Measurements from ENCODE around the gene FBXO47. TPM values are rescaled to one million over a fixed set of nuclear protein-coding genes. Genes with fewer than 3 reads are reported as not detected.

The FBXO47 gene
- total RNA-seq, 1 donor from 2014 or later, result not detected

DNA sequence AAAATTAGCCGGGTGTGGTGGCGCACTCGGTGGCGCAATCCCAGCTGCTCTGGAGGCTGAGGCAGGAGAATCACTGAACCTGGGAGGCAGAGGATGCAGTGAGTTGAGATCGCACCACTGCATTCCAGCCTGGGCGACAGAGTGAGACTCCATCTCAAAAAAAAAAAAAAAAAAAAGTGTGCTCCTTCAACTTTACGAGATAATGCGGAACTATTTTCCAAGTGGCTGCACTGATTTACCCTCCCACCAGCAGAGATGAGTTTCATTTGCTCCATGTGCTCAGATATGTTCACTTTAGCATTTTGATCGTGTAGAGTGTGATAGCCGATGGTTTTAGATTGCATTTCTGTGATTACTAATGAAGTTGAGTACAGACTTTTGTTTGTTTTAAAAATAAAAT lies 61.8 kb downstream of the FBXO47 start:
- no peak for DNase-seq (ENCODE audit: low read depth in 2 of 2)

DNA sequence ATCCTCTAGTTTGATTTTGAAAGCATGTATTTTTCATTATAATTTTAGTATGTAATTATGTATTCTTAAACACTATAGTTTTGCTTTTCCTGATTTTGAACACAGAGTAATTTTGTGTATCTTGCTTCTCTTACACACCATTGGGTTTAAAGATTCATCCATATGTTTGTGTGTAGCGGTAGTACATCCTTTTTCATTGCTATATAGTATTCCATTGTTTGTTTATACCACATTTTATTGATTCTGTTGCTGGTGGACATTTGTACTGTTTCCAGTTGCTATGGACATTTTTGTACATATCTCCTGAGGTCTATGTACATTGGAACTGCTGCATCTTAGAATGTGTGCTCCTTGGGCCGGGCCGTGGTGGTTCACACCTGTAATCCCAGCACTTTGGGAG lies 62.3 kb downstream of the FBXO47 start:
- no peak for DNase-seq (ENCODE audit: low read depth in 2 of 2)

DNA sequence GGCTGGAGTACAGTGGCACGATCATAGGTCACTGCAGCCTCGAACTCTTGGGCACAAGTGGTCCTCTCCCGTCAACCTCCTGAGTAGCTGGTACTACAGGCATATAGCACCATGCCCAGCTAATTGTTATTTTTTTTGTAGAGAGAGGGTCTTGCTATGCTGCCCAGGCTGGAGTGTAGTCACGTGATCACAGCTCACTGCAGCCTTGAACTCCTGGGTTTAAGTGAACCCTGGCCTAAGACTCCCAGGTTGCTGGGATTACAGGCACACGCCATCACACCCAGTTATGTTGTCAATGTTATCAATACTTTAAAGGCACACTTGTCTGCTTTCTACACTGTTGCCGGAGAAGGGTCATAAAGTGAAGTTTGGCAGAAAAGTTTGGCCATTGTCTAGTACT lies 63.8 kb downstream of the FBXO47 start:
- no peak for DNase-seq (ENCODE audit: low read depth in 2 of 2)

DNA sequence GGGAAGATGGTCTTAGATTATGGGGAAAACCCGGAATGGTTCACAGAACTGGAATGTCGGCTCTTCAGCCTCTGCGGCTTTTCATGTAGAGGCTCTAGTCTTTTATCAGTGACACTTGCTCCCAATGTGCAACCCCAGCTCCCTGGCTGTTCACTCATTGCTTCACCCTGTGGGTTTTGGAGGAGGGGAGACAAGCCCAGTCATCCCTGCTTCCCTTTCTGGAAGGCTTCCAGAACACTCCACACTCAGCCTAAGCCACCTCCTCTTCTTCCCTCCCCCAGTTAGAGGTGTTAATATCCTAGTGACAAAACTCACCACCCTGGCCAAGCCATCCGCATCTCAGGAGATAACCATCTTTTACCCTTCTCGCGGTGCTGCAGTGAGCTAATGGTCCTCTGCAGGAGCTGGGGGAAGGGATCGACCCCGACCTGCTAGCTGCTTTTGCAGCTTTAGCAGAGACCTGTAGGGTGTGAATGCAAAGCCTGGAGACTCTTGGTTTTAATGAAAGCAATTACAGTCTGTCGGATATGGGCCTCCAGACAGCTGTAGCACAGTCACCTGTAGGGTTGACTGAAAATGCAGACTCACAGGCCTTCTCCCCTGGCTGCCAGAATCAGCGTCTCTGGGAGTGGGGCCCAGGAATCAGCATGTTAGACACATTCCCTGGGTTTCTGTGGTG lies 66.1 kb downstream of the FBXO47 start:
- peak; percentile 54 to 89 for DNase-seq (ENCODE audit: low read depth in 2 of 2)

DNA sequence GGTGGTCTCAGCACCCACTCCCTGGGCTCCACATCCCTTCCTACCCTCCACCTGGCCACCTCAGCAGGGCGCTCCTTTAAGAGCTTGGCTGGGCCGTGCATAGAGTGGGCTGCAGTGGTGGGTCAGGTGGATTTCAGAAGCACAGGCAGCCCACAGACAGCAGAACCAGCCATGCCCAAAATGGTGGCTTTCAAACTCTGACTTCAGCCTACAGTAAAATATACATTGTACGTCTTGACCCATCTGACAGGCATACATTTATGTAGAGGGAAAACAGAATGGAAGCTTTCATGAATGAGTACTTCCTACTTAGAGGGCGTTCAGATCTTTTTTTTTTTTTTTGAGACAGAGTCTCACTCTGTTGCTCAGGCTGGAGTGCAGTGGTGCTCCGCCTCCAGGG lies 67.8 kb downstream of the FBXO47 start:
- DNase-seq (ENCODE audit: low read depth in 2 of 2), result no peak

DNA sequence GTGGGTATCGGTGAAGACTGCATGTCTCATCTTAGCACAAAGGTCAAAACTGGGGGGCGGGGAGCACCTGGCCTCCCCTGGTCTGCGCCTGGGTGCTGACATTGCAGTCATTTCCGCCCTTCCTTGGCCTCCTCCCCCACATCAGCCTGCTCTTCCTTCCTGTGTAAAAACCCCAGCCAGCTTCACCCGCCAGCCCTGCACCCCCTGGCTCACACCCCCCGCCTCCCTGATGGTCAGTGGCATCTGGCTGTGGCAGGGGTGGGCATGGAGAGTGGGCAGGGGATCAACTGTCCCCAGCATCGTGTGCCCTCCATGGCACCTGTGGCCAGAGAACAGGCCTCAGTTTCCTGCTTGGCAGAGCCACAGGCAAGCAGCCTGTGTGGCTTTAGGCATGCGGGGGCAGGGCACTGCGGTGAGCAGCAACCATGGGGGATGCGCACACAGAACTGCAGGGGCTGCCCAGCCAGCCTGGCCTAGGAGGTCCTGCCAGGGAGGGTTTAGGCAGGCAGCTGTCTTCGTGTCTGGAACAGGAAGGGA lies 68.3 kb downstream of the FBXO47 start:
- DNase-seq (ENCODE audit: low read depth in 2 of 2), result peak; percentile 63 to 76

DNA sequence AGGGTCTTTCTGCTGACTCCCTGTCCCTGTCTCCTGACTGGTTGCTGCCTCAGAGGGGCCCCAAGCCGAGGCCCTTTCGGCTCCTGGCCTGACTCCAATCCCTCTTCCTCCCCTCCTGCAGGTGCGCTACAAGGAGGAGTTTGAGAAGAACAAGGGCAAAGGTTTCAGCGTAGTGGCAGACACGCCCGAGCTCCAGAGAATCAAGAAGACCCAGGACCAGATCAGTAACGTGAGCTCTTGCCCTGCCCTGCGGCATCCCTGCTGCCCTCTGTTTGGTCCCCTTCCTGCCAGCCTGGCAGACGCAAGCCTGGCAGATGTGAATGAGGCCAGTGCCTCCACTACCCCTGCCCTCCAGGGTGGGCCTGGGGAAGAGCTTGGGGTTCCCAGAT lies 68.9 kb downstream of the FBXO47 start:
- DNase-seq (ENCODE audit: low read depth in 2 of 2), result no peak

DNA sequence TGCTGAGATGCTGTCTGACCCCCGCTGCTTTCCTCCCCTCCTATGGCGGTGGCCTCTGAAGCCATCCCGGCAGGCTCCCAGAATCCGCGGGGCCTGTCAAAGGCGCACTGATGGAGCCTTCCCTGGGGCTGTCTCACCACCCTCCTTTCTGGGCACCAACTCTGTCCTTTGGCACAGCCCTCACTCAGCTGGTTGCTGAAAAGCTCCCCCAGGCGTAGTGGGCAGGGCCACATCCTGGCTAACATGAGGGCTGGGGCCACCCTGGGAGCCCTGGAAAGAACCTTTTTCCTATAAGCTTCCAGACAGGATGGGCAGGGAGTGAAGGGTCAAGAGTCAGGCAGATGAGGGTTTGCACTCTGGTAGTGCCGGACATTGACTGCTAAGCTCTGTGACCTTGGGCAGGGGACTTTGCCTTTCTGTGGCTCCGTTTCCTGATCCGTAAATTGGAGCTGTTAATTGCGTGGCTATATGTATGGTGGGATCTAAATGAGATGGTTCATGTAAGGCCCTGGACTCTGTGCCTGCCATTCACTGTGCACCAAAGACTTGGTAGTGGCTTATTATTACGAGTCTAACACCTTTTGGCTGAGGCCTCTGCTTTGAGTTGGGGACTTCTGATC lies 69.4 kb downstream of the FBXO47 start:
- DNase-seq (ENCODE audit: low read depth in 2 of 2), result peak; percentile 41 to 84

DNA sequence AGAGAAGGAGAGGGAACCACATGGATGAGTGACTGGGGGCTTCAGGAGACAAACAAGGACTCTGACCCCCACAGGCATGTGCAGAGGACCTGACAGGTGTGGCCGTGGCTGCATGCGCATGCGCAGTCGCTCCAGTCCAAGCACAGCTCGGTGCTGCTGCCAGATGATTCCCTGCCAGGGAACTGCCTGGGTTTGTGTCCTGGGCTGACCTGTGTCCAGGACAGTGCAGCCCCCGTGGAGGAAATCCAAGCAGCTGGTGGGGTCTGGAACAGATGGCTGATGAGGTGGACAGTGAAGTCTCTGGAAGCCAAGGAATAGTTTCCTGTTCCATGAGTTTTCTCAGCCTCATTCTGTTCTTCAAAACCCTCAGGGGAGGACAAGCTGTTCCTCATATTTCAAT lies 70.0 kb downstream of the FBXO47 start:
- DNase-seq (ENCODE audit: low read depth in 2 of 2), result peak in 1 of 2 donors; percentile 84

DNA sequence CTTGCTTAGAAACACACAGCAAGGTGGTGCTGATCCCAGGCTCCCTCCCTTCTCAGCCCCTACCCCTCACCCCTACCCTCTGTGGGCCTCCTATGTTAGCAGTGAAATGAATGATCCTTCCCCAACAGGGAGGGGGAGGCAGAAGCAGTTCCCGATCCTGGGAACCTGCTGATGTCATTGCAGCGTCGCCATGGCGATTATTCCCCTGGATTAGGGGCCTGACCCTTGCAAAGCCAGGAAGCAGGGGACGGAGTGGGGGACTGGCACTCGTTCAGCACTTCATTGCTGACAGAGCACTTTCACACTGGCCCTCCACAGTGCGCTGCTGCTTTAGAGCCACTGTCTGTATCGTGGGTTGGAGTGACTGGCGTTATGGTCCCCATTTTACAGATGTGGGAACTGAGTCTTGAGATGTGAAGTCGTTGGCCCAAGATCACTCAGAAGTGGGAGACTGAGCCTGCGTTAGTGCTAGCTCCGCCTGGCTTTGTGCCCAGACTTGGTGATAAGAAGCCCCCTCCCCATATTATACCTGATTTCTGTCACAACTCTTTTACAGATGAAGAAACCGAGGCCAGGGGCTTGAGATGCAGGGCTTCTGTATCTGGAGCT lies 70.8 kb downstream of the FBXO47 start:
- peak; percentile 48 to 94 for DNase-seq (ENCODE audit: low read depth in 2 of 2)

DNA sequence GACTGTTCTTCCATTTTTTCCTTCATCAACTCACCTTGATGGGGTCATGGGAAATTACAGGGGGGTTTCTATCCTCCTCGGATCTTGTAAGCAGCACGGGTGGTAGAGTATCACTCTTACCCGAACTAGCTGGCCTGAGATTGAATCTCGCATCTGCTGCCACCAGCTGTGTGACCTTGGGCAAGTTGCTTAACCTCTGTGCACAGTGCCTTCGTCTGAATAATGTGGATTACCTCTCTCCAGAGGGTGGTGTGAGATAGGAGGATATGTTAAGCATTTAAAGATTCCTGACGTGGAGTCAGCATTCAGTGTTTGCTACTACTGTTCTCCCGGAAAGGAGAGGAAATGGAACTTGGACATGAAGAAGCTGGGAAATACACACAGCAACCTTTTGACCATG lies 72.9 kb downstream of the FBXO47 start:
- DNase-seq (ENCODE audit: low read depth in 2 of 2), result peak; percentile 44 to 48

DNA sequence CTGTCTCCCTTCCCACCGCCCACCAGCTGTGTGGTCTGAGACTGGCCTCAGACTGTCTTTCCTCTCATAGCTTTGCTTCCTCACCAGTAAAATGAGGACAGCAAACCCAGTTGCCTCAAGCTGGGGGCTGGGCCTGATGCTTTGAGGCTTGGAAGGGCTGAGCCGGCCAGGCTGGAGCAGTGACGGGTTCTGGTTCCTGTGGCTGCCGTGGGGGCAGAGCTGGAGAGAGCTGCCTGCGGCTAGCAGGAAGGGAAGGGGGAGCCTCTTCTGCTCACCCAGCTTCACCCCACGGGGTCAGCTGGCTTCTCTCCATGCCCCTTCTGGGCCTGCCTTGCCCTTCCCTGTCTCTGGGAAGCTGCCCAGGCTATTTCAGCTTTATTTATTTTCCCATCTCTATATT lies 73.6 kb downstream of the FBXO47 start:
- peak in 1 of 2 donors; percentile 56 for DNase-seq (ENCODE audit: low read depth in 2 of 2)

DNA sequence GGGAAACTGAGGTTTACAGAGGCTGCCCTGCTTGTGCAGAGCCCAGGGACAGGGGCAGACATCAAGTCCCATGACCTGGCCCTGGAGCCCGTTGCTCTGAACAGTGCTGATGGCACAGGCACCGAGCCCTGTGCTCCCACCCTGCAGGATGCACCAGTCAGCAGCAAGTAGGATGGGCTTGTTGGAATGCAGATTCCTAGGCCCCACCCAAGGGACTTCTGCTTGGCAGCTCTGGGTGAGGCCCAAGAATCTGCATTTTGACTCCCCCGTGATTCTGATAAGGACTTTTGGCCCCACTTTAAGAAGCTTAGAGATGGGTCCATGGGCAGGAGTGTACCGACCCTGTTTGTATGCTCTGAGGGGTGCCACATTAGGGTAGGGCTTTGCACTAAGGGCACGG lies 74.1 kb downstream of the FBXO47 start:
- no peak for DNase-seq (ENCODE audit: low read depth in 2 of 2)

DNA sequence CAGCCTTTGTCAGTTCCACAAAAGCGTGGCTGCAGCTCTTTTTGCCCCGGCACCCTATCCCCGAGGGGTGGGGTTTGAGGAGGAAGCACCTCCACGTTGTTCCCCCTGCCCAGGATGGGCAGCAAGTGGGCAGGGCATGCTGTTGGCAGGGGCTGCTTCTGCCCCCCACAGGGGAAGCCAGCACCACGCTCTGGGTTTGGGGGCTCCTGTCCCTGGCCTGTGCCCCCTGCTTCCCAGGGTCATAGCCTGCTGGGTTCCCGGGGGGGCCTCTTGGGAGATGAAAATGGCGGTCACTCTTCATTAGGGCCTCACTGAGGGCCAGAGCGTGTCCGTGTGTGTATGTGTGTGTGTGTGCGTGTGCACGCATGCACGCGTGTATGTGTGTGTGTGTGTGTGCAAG lies 74.6 kb downstream of the FBXO47 start:
- DNase-seq (ENCODE audit: low read depth in 2 of 2), result no peak

DNA sequence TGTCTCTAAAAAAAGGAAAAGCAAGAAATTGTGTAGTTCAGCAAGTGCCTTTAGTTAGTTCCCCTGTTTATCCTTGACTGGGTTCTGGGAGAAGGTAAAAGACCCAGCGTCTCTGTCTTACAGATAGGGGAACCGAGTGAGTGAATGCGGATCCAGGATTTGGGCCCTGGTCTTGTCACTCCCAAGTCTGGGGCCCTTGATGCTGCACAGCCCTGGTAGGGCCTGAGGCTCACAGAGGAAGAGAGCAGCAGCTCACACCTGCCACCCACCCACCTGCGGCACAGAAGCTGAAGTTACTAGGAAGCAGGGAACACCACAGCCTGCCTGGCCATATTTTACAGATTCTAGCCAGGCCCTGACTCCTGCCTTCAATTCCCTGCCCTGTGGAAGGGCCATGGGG lies 75.1 kb downstream of the FBXO47 start:
- no peak for DNase-seq (ENCODE audit: low read depth in 2 of 2)

DNA sequence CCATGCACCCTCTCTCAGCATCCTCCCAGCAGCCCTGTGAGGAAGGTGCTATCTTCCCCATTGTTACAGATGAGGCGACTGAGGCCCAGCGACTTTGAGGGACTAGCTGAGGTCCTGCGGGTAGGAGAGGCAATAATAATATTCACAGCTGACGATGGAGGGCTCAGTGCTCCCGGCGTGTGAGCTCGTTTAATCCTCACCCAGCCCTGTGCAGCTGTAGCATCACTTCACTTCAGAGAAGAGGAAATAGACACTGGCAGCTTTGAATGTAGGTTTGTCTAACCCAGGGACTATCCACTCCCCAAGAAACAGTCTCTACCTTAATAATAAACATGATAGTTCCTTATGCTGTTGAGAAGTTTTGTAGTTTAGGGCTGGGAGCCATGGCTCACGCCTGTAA lies 75.8 kb downstream of the FBXO47 start:
- DNase-seq (ENCODE audit: low read depth in 2 of 2), result no peak

DNA sequence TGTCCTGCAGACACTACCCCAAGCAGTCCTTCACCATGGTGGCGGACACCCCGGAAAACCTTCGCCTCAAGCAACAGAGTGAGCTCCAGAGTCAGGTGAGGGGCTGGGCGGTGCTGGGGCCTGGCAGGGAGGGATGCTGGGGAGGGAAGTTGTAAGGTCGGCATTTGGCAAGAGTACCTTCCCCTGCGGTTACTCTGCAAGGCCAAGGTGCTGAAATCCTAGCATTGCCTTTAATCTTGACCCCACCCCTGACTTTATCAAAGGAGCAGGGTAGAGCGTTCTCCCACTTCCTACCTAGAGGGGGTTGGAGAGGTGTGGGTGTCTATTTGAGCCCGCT lies 76.8 kb downstream of the FBXO47 start:
- DNase-seq (ENCODE audit: low read depth in 2 of 2), result no peak

DNA sequence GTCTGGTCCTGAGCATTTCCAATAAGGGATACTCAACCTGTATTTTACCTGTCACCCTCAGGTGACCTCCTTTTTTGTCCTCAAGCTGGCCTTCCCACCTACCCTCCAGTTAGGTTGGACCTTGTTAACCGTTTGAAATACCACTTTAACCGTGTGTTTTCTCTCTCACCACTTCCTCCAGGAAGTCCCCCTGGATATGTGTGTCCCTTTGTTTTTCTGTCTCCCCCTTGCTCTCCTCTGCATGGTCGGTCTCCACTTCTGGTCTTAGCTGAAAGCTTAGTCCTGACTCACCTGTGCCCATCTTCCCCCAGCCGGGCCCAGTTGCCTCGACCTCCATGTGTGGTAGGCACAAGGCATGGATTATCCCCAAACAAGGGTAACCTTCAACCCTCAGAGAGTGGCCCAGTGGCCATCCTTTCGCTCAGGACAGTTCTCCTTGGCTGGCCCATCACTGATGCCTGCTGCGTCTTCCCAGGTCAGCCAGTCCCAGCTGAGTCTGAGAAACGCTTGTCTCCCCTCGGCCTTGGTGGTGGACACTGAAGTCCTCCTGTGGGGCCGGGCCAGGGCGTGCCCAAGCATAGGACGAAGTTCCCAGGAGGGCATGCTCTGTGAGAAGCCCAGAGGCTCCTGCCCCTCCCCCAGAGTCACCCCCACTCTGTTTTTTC lies 77.3 kb downstream of the FBXO47 start:
- DNase-seq (ENCODE audit: low read depth in 2 of 2), result no peak

DNA sequence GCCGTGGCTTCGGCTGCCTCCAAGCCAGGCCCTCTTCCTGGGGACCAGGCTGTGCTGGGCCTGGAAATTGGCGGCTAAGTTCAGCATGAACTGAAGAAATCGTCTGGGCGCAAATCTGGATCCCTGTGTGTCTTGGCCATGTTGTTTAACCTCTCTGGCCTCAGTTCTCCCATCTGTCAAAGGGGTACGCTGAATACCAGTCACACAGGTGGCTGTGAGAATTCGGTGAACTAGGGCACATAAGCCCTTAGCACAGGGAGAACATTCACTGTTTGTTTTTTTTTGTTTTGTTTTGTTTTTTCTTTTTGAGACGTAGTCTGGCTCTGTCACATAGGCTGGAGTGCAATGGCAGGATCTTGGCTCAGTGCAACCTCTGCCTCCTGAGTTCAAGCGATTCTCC lies 78.4 kb downstream of the FBXO47 start:
- DNase-seq (ENCODE audit: low read depth in 2 of 2), result no peak

DNA sequence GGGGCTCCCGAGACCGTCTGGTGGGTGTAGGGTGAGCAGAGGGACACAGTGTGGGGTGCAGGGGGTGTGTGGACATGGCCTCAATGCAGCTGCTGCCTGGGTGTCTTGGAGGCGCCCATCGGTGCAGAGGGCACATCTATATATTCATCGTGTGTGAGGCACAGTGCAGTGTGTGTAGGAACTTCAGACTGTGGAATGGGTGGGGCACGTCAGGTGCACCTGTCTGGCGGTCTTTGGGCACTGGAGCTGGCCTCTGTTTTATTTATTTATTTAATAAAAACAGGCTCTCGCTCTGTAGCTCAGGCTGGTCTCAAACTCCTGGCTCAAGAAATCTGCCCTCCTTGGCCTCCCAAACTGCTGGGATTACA lies 80.6 kb downstream of the FBXO47 start:
- DNase-seq (ENCODE audit: low read depth in 2 of 2), result no peak
